HG02970 (cell line): ENCODE data around the gene SLPI.

Experiments
- ATAC-seq: cut with Tn5 transposase; IDR thresholded peaks from one replicate; pipeline ENCODE4 v1.9.1; 2021; ENCODE audit warnings: mild to moderate bottlenecking, moderate library complexity, moderate number of reproducible peaks; ENCODE audit not compliant: unreplicated experiment, low FRiP score

Gene SLPI

GRCh38 chr20:45223136-45223535, 31.2 kb downstream of the SLPI start:
- ATAC-seq: no peak

DNA sequence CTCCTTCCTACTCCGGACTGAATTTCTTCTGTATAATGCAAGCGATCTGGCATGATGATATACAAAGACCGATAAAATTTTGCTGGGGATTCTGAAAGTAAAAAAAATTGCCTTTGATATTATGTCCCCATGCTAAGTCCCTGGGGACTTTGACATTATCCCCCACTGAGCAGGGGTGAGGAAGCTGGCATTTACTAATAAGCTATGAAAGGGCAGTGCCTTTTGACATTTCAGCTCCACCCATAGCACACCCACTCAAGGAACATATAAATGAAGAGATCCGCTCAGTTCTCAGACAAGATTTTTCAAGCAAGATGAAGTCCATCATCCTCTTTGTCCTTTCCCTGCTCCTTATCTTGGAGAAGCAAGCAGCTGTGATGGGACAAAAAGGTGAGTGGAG, 33.3 kb downstream of the SLPI start, which contains the start of gene SEMG2:
TSS of gene SEMG2 (plus strand) at position 298 of the 400 bp plus-strand sequence. CDS start at position 315, 17 bp downstream.
- ATAC-seq: no peak

DNA sequence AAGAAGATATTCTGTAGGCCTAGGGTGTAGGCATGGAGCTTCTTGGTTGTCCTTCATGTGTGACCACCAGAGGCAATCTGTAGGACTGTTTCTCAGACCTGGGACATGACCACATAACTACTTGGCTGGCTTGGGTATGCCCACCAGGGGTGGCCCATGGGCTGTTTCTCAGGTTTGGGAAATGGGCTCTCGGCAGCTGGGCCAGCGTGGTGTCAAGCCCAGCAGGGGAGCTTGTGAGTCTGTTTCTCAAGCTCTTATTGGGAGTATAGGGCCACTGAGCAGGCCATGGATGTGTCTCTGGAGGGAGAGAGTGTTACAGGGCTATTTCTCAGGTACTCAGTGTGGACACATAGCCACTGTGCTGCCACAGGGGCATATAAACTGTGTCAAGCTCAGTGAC, 35.7 kb downstream of the SLPI start:
- ATAC-seq: no peak

- ATAC-seq: no peak
Measured at GRCh38 chr20:45218124-45218523, 36.2 kb downstream of the SLPI start.

DNA sequence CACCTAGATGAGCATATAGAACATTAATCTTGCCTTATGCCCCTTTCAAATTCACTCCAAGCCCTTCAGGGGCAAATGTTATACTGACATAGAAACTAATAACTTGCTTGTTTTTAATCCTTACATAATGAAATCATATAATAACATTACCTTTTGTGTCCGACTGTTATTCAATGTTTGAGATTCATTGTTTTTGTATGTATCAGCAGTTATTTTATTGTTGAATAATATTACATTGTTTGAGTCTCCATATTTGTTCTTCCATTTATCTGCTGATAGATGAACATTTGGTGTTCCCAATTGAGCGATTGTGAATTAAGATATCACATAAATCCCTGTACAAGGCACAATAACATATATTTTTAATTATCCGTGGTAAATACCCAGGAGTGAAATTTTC, 41.5 kb downstream of the SLPI start:
- no peak for ATAC-seq

DNA sequence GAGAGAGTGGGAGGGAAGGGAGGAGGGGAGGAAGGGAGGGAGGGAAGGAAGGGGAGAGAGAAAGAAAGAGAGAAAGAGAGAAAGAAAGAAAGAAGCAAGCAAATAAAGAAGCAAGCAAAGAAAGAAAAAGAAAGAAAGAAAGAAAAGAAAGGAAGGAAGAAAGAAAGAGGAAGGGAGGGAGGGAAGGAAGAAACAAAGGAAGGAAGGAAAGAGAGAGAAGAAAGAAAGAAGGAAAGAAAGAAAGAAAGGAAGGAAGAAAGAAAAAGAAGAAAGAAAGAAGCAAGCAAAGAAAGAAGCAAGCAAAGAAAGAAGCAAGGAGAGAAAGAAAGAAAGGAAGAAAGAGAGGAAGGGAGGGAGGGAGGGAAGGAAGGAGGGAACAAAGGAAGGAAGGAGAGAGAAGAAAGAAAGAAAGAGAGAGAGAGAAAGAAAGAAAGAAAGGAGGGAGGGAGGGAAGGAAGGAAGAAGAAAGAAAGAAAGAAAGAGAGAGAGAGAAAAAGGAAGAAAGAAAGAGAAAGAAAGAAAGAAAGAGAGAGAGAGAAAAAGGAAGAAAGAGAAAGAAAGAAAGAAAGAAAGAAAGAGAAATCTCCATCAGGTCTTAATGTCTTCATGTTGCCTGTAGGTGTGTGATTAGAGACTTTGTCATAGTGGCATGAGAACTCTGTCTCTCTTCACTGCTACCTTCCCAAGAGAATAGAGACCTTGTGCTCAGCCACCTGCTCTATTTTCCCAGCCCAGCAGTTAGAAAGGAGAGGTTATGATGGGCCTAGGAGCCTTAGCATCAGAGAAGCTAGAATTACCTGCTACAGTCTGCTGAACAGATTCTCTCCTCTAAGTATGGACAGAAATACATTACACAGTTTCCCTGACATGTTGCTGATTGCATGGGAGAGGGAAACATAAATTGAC, 42.5 kb downstream of the SLPI start:
- ATAC-seq: no peak

DNA sequence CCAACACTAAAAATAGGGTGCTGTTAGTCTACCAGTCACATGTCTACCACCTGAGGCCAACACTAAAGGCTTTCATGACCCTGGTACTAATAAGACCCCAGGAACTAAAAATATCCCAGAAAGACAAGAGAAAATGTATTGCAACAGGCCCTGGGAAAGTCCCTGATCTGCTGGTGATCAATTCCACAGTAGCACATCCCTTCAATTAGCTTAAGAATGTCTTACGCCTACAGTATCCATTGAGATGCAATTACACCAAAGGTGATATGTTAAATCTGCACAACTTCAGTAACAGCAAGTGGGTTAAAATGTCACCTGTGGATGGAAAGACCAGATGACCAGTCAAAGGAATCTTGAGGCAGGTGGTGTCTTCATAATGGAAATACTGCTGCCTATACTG, 44.4 kb downstream of the SLPI start:
- no peak for ATAC-seq

- ATAC-seq: no peak
Measured at GRCh38 chr20:45206725-45207124, 47.6 kb downstream of the SLPI start, which contains the start of gene SEMG1. TSS of gene SEMG1 (plus strand) at chr20:45207033. CDS start at chr20:45207054, 21 bp downstream.
